Stimulated activated CD4-positive, alpha-beta T cell treated with anti-CD3 and anti-CD28 coated beads, Interleukin-2, amount 100 ng/mL, for 4 hours (primary cell): ENCODE measurements around the gene MTFR1L.

Experiments used
- DNase-seq: peaks from one replicate; pipeline ENCODE4 v3.0.0-alpha.2; 2020; ENCODE audit warnings: low read depth

Gene MTFR1L

DNA sequence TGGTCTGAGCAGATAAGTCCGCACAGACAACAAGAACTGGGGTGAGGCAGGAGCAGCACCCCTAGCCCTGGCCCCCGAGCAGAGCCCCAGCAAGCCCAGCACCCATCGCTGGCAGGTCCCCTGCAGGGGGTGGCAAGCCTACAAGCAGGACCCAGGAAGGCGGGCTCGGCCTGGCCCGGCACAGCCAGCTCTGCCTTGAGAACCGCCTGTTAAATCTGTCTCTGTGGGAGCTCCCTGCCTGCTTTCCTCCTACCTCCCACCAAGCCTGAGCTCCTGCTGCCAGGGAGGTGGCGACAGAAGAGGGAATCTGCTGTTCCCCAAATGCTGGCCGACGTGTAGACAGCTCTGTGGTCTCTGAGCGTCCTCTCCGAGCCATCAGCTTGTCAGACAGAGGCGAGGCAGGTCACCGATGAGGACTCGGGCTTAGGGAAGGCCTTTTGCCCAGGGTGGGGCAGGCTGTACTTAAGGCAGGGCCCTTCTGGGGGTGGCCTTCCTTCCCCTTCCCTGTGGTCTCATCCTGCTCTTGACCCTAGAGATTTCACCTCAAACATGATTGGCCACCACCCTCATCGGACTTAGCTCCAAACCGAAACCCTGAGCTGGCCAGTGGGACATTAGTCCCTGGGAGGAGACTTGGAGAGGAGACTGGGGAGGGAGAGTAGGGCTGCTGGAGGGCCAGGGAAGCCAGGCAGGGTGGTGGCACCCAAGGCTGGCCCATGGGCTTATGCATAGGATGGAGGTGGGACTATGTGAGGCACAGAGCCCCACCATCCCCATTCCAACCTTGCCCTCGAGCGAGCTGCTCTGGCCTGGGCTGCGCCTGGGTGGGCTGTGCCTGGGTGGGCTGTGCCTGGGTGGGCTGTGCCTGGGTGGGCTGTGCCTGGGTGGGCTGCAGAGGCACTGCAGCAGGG is 12.0 kb upstream of the MTFR1L start:
- no peak for DNase-seq

DNA sequence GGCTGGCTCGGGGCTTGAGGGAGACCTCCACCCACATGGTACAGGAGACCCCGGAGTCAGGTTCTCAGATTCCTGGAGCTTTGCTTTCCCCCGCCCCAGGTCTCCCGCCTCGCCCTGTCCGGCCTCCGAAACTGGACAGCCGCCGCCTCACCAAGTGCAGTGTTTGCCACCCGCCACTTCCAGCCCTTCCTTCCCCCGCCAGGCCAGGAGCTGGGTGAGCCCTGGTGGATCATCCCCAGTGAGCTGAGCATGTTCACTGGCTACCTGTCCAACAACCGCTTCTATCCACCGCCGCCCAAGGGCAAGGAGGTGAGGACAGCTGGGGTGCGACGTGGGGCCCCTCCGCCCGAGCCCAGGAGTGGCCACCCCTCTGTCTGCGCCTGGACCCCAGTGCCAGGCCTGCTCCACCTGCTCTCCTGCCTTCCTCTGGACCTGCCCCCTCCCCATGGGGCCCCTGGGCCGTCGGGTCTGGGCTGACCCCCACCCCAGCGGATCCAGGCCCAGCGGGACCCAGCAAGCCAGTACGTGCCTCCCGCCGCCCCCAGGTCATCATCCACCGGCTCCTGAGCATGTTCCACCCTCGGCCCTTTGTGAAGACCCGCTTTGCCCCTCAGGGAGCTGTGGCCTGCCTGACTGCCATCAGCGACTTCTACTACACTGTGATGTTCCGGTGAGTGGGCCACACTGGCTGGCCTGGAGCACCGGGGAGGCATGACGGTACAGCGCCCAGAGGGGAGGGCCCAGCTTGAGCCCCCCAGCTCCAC is 11.1 kb upstream of the MTFR1L start:
- DNase-seq = no peak

DNA sequence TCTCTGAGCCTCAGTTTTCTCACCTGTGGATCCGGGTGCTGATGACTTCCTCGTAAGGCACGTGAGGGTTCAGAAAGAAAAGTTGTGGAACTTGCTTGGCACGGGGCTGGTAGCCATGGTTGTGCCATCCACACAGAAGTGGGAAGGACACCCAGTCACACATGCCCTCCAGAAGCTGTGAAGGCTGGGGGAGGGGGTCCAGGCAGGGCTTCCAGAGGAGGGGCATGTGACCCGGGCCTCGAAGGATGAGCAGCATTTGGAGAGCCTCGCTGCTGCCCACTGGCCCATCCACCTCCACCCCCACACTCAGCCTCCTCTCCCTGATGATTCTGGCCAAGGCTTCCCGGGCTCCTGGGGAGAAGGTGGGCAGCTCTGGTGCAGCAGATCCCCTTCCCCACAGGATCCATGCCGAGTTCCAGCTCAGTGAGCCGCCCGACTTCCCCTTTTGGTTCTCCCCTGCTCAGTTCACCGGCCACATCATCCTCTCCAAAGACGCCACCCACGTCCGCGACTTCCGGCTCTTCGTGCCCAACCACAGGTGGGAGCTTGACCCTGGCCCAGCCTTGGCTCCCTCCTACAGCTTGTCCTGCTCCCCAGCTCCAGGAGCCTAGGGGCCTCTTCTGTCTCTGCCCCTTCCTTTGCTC is 10.3 kb upstream of the MTFR1L start:
- DNase-seq = no peak

DNA sequence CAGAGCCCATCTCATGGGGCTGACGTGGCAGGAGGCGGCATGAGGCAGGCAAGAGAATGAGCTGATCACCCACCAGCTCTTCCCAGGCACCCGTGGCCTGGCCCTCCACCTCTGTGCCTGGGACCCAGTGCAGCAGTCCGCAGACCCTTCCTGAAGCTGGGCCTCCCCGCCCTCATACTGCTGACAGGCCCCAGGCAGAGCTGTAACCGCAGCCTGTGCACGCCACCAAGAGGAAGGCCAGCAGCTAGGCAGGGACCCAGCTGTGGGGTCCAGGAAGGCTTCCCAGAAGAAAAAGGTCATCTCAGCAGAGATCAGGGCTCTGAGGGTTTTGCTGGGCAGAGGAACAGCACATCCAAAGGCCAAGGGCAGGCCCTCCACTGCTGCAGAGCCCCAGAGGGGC is 9.8 kb upstream of the MTFR1L start:
- DNase-seq = no peak

DNA sequence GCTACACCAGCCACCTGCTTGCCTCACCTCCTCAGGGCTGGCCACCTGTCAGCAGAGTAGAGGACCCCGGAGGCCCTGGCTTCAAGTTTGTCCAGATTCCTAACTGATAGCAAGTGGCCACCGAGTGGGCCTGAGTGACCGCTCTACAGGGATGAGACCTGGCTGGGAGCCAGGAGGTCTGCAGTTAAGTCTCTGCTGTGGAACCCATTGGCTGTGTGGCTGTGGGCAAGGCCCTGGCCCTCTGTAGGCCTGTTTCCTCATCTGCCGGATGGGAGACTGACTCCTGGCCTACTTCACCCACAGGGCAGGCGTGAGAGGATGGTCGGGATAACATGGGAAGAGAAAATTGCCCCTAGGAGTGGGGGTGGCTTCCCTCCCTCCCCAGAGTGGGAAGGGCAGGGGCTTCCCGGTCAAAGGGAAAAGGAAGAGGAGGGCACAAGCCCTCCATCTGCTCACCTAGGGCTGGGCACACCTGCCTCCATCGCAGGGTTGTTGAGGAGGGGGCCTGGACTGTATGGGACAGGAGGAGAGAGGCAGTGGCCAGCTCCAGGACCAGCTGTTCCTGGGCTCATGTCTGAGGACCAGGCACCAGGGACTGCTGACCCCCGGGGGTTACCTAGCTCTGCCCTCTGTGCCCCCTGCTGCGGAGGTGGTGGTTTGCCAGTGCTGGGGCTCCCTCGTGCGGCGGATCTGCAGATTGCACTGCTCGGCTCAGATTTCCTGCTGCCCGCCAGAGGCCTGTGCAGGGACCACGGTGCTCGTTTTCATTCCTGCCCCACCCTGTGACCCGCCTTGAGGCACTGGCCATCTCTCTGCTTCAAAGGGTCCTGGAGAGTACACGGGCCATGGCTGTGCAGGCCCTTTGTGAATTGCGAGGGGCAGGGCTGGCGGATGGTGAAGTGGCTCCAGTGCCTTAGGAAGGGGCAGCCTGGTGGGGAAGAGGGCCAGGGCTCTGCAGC is 9.1 kb upstream of the MTFR1L start:
- peak; percentile 68 for DNase-seq

DNA sequence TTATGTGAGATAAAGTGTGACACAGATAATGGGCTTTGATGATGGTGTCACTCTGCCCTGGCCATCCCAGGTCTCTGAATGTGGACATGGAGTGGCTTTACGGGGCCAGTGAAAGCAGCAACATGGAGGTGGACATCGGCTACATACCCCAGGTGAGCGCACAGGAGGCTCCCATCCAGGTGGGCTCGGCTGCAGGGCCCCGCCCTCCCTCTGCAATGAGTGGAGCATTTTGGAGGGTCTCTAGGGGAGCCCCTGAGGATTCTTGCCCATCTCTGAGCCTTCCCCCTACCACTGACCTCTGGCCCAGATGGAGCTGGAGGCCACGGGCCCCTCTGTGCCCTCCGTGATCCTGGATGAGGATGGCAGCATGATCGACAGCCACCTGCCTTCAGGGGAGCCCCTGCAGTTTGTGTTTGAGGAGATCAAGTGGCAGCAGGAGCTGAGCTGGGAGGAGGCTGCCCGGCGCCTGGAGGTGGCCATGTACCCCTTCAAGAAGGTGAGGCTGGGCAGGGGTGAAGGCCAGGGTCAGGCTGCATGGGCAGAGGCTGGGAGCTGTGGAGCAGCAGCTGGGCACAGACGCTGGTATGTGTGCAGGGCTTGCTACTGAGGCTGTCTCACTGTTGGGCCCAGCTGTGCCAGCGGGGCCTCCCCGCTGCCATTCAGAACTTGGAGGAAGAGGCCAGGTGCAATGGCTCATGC is 8.2 kb upstream of the MTFR1L start:
- DNase-seq = no peak

DNA sequence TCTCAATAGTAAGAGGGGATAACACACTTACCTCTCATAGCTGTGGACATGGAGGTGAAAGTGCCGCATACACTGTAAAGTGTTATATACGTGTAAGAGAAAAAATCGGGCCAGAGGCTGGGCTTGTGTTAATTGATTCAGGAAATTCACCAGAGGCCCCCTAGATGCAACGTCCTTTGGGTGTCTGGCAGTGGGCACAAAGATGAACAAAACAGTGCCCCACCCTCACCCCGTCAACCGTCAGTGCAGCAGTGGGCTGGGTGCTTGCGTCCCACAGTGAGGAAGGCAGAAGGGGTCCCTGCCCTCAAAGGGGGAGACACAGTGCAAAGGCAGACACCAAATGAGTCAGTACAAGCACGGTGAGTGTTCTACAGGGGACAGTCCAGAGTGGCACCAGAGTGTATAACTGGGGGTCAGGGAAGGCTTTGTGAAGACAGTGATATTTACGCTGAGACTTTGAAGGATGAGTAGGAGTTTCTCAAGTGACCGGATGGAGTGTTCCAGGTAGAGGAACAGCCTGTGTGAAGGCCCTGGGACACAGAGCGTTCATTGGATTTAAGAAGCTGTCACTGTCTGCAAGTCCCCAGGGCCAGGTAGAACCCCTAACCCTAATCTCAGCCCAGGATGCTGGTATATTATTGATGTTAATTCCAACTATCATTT is 6.6 kb upstream of the MTFR1L start:
- DNase-seq = no peak

DNA sequence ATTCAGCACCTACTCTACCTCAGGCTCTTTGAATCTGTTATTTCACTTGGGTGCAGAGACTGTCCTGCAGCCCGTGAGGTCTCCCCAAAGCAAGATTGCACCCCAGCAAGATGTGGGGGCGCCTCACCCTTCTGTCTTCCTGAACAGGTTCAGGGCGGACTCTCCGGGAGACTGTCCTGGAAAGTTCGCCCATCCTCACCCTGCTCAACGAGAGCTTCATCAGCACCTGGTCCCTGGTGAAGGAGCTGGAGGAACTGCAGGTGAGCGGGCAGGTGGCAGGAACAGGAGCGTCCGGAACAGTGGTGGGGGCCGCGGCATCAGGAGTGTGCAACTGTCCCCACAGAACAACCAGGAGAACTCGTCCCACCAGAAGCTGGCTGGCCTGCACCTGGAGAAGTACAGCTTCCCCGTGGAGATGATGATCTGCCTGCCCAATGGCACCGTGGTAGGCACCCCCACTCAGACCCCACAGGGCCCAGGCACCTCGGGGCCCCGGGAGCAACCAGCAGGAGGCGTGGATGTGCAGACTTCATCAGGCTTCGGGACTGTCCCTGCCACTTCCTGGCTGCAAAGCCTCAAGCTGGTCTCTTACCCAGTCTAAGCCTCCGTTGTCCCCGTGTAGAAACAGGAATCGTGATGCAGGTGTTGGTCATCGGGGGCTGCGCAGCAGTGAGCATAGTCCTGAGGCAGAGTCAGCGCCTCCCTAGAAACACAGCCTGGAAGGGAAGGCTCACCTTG is 5.9 kb upstream of the MTFR1L start:
- DNase-seq = no peak

DNA sequence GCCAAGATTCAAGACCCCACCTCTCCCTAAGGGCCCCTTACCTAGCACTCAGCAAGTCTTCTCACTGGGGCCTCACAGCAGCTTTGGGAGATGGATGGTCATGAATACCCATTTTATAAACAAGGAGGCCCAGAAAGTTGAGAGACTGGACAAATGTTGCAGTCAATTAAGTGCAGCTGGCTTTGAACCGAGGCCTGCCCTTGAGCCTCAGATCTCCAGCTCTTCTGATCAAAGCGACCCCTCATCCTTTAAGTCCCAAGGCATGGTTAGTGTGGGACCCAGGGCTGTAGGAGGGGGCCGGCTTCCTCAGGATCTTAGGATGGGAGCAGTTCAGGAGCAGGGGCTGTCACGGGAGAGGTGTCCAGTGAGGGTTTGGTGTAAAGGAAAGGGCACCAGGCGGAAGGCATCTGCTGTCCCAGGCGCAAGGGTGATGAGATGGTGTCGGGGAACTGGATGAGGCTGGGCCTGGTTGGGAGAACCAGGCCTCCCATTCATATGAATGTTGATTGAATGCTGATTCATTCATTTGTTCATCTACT is 5.1 kb upstream of the MTFR1L start:
- no peak for DNase-seq

DNA sequence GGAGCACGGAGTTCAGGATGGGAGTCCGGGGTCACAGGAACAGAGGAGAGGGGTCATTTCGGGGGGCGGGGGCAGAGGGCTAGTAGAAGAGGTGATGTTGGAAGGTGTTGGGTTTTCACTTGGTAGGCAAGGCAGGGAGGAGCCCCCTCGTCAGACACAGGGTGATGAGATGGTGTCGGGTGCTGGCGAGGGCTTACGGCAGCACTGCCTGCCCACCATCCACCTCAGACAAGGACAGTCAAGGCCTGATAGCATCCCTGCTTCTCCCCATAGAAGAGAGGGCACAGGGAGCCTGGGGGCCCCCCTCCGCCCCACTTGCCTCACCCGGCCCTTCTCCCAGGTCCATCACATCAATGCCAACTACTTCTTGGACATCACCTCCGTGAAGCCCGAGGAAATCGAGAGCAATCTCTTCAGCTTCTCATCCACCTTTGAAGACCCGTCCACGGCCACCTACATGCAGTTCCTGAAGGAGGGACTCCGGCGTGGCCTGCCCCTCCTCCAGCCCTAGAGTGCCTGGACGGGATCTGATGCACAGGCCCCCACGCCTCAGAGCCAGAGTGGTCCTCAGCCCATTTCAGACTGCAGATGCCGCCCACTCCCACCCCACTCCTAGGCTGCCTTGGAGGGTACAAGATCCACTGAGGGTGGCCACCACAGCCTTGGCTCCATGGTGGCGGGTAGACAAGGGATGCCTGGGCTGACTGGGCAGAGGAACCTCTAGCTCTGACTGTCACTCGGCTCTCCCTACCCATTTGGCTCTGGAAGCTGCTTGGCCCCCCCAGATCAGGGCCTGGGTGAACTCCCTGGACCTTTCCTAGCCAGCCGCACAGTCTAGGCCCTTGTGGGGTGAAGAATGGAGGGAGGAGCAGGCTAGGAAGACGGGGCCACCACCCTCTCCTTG is 4.3 kb upstream of the MTFR1L start:
- no peak for DNase-seq

DNA sequence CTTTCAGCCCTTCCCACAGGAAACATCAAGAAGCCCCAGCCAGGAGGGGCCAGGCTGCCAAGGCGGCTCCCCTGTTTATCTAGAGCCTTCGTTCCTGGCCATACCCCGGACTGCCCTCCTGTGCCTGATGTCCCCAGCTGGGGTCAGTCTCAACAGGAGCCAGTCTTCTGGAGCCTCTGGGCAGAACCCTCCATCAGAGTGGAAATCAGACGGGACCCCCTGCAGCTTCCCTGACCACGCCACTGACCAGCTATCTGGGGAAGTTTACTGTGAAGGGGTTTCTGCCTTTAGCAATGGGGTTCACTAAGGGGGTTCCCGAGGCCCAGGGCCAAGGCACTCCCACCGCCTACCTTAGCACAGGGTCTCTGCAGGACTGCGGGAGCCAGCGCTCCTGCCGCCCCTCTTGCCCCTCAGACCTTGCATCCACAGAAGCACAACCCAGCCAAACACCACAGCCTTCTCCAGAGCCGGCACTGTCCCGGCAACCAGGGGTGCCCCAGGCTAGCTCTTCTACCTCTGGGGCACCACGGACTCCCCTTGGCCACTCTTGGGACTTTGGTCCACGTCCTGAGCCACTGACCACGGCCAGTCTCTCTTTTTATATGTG is 3.5 kb upstream of the MTFR1L start:
- no peak for DNase-seq

DNA sequence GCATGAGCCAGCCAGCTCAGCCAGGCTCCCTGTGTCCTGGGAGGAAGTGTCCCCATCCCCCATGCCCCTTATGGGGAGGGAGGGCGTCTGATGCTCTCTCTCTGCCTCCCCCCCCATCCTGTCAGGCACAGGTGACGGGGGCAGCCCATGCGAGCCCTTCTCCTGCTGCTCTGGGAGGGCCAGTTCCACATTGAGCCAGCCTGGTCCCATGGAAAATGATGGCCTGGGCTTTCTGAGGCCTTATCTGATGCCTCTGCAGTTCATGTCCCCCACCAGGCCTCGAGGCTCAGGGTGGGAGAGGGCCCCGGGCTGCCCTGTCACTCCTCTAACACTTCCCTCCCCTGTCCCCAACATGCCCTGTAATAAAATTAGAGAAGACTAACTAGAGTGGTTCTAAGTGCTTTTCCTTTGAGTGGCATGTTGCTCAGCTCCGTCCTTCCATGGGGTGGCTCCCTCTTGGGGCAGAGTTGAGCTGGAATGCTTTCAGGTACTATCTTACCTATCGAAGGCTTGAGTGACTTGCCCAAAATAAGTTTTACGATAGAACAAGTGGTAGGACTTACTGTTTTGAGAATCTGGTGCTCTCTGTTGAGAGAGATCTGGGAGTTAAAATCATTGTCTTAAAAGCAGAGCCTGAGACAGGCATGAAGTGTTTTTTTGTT is 1.8 kb upstream of the MTFR1L start:
- DNase-seq = no peak

DNA sequence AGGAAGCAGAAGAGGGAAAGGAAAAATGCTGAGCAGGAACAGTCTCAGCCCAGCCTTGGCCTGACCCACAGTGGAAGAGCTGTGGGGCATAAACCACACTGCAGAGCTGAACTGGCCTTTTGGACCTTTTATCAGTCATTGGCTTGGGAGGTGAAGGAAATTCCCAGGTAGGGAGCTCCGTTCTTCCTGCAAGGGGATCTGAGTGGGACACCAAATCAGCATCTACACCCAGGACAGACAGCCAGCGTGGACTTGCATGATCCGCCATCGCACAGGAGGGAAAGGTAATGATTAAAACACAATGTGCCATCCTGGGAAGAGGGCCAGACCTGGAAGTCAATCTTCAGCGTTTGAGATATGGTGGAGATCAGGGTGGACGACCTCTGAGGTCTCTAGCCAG is 1.2 kb upstream of the MTFR1L start:
- DNase-seq = no peak

DNA sequence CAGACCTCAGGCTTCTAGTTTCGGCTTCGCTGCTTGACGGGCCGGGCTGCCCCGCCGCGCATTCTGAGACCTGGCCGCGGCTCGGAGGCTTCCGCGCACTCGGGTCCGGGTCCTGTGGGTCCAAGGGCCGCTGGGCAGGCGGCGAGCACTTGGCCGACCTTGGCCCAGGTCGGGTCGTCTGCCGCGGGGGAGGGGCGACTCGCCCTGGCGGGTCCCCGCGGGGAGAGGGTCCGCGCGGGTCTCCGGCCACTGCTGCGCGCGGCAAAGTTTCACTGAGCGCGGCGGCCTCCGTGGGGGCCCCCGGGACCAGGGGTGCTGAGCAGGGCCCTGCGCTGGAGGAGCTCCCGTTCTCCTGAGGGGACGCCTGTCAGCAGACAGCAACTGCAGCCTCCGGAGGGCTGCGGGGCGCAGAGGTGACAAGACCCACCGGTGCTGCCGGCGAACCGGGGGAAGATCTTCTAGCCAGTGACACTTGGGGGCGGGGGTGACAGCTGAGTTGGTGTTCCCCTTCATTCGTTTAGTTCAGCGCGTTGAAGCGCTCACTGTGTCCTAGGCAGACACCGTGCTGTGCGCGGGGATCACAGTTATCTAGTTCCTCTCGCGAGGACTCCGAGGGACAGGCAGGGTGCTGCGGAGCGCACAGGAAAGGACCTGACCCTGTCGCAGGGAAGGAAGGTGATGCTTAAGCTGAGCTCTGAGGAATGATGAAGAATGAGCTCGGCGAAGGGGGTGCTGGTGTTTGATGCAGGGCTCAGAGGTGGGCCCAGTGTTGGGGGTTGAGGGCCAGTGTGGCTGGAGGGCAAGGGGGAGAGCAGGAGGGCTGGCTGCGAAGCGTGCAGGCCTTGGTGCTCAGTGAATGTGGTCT is 725 bp downstream of the MTFR1L start:
- peak; percentile 50 for DNase-seq

DNA sequence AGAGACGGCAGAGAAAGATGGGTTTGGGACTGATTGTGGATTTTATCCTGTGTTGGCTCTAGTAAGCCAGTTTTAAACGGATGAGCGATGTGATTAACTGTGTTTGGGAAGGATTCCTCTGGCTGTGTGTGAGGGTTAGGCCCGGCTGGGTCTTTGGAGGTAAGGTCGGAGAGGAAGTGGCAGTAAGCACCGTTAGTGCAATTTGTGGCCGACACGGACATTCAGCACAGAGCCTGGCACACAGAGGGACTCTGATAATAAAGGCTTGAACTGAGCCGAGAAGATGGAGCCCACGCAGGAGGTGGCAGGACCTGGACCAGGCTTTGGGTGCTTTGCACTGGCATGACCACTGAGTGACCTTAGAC is 1.3 kb downstream of the MTFR1L start:
- DNase-seq = no peak

DNA sequence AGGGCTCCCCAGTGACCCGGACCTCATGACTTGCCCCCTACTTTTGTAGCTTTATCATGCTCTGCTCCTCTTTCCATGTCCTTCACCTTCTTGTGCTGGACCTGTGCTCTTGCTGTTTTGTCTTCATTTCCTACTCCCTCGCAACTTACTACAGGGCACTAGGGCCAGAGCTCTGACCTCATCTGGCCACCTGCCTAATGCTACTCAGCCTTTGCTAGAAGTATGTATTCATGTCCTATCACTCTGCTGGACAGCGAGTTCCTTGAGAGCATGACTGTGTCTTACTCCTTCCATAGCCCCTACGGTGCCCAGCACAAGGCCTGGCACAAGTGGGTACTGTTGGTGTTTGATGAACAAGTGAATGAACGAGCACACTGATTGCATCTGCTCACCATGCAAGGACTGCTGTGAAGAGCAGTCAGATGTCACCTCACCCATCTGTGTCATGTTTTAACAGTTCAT is 1.9 kb downstream of the MTFR1L start:
- DNase-seq = no peak
